ENCODE data around the gene N4BP2. TPM values are rescaled to one million over a fixed set of nuclear protein-coding genes. Genes with fewer than 3 reads are reported as not detected.

The N4BP2 gene
- total RNA-seq, 4 donors from 2014 or later: 7.8 to 23.7 (median 10.3) TPM

- Histone ChIP-seq H3K27ac (no peak overlapping the region), H3K9me3 (no peaks in the 10 kb centered on the region), H3K4me3 (peak overlapping the region; percentile 81), H3K4me1 (peaks cover 28% of the 10 kb centered on the region), H3K27me3 (no peaks in the 10 kb centered on the region), H3K36me3 (no peaks in the 10 kb centered on the region)
- DNase-seq (ENCODE audit: low spot score in 2 of 2): no peak
- WGBS: 53% methylated on average over 14 of the region's 14 CpGs
- no peak for TF ChIP-seq POLR2AphosphoS5 (IDR thresholded peaks at IDR 0.05)
- TF ChIP-seq POLR2A (IDR thresholded peaks at IDR 0.05): no peak
- TF ChIP-seq CTCF (IDR thresholded peaks at IDR 0.05): no peak
- no peak for TF ChIP-seq EP300 (IDR thresholded peaks at IDR 0.05)
Observed at GRCh38 chr4:40058854-40059253, 2.2 kb downstream of the N4BP2 start.

GRCh38 chr4:40059362-40059761, 2.7 kb downstream of the N4BP2 start:
- Histone ChIP-seq H3K4me3 (no peak overlapping the region), H3K9me3 (no peaks in the 10 kb centered on the region), H3K27me3 (no peaks in the 10 kb centered on the region), H3K27ac (no peak overlapping the region), H3K4me1 (peaks cover 25% of the 10 kb centered on the region), H3K36me3 (no peaks in the 10 kb centered on the region)
- no peak for DNase-seq (ENCODE audit: low spot score in 2 of 2)
- TF ChIP-seq EP300 (IDR thresholded peaks at IDR 0.05) (no peak), POLR2AphosphoS5 (IDR thresholded peaks at IDR 0.05) (no peak), CTCF (IDR thresholded peaks at IDR 0.05) (no peak), POLR2A (IDR thresholded peaks at IDR 0.05) (no peak)
- WGBS: 77% methylated on average over 6 of the region's 6 CpGs

- Histone ChIP-seq H3K4me1 (no peaks in the 10 kb centered on the region), H3K27ac (no peak overlapping the region), H3K36me3 (no peaks in the 10 kb centered on the region), H3K9me3 (no peaks in the 10 kb centered on the region), H3K4me3 (no peak overlapping the region), H3K27me3 (no peaks in the 10 kb centered on the region)
- TF ChIP-seq CTCF (IDR thresholded peaks at IDR 0.05): no peak
- no peak for TF ChIP-seq POLR2AphosphoS5 (IDR thresholded peaks at IDR 0.05)
- no peak for TF ChIP-seq POLR2A (IDR thresholded peaks at IDR 0.05)
- TF ChIP-seq EP300 (IDR thresholded peaks at IDR 0.05): no peak
- WGBS: 84% methylated on average over 3 of the region's 3 CpGs
- no peak for DNase-seq (ENCODE audit: low spot score in 2 of 2)
Observed at GRCh38 chr4:40065010-40065409, 8.4 kb downstream of the N4BP2 start.

GRCh38 chr4:40066651-40067050, 10.0 kb downstream of the N4BP2 start:
- H3K27me3 ChIP-seq: no peaks in the 10 kb centered on the region
- no peaks in the 10 kb centered on the region for H3K4me1 ChIP-seq
- no peak for DNase-seq (ENCODE audit: low spot score in 2 of 2)
- H3K4me3 ChIP-seq: no peak overlapping the region
- TF ChIP-seq POLR2A (IDR thresholded peaks at IDR 0.05) (no peak), EP300 (IDR thresholded peaks at IDR 0.05) (no peak), CTCF (IDR thresholded peaks at IDR 0.05) (no peak), POLR2AphosphoS5 (IDR thresholded peaks at IDR 0.05) (no peak)
- 95% methylated on average over 3 of the region's 3 CpGs for WGBS
- H3K9me3 ChIP-seq: no peaks in the 10 kb centered on the region
- no peak overlapping the region for H3K27ac ChIP-seq
- no peaks in the 10 kb centered on the region for H3K36me3 ChIP-seq

- Histone ChIP-seq H3K36me3 (peaks cover 15% of the 10 kb centered on the region), H3K27ac (no peak overlapping the region), H3K9me3 (no peaks in the 10 kb centered on the region), H3K4me3 (no peak overlapping the region), H3K27me3 (no peaks in the 10 kb centered on the region), H3K4me1 (no peaks in the 10 kb centered on the region)
- 90% methylated on average over 1 of the region's 1 CpG for WGBS
- no peak for TF ChIP-seq EP300 (IDR thresholded peaks at IDR 0.05)
- TF ChIP-seq POLR2A (IDR thresholded peaks at IDR 0.05): no peak
- DNase-seq (ENCODE audit: low spot score in 2 of 2): no peak
Observed at GRCh38 chr4:40070387-40070786, 13.7 kb downstream of the N4BP2 start.

- Histone ChIP-seq H3K27me3 (no peaks in the 10 kb centered on the region), H3K9me3 (no peaks in the 10 kb centered on the region), H3K36me3 (no peaks in the 10 kb centered on the region), H3K4me1 (no peaks in the 10 kb centered on the region), H3K4me3 (no peak overlapping the region), H3K27ac (no peak overlapping the region)
- no peak for DNase-seq (ENCODE audit: low spot score in 2 of 2)
- TF ChIP-seq POLR2A (IDR thresholded peaks at IDR 0.05) (no peak), POLR2AphosphoS5 (IDR thresholded peaks at IDR 0.05) (no peak), EP300 (IDR thresholded peaks at IDR 0.05) (no peak), CTCF (IDR thresholded peaks at IDR 0.05) (no peak)
- WGBS: 96% methylated on average over 8 of the region's 8 CpGs
Observed at GRCh38 chr4:40086421-40086820, 29.8 kb downstream of the N4BP2 start.

Measured in suprapubic skin (tissue), 4 donors.